BLaER1 treated with 17β-estradiol and CSF1 and Interleukin-3, amounts not matched to agents 10 nM and 100 nM (cell line): Measurements from ENCODE around the gene BNIP2.
"Not testable (repeated sequence)": the region's sequence is repeated elsewhere in the genome, so short reads cannot be mapped to it uniquely, and the experiment has no call there.

Experiments used
- H3K27ac ChIP-seq, 11 experiments: shearing (Covaris generic); formaldehyde crosslinking; 2 replicates each; pipeline ENCODE4 v1.8.1; 2022
- H3K27me3 ChIP-seq, 11 experiments: shearing (Covaris generic); formaldehyde crosslinking; 2 replicates each; pipeline ENCODE4 v1.8.1; 2022
- H3K36me3 ChIP-seq, 11 experiments: shearing (Covaris generic); formaldehyde crosslinking; 2 replicates each; pipeline ENCODE4 v1.8.1; 2022
- H3K4me1 ChIP-seq, 10 experiments: shearing (Covaris generic); formaldehyde crosslinking; 2 replicates each; pipeline ENCODE4 v1.8.1; 2022
- H3K4me2 ChIP-seq, 11 experiments: shearing (Covaris generic); formaldehyde crosslinking; 2 replicates each; pipeline ENCODE4 v1.8.1; 2022
- H3K4me3 ChIP-seq, 10 experiments: shearing (Covaris generic); formaldehyde crosslinking; 2 replicates each; pipeline ENCODE4 v1.8.1; 2022
- H3K9ac ChIP-seq, 11 experiments: shearing (Covaris generic); formaldehyde crosslinking; 2 replicates each; pipeline ENCODE4 v1.8.1; 2022
- H3K9me3 ChIP-seq, 11 experiments: shearing (Covaris generic); formaldehyde crosslinking; replicated peaks in 1 of 11; 2 replicates each; pipeline ENCODE4 v1.8.1; 2022
- H4K20me1 ChIP-seq, 11 experiments: shearing (Covaris generic); formaldehyde crosslinking; 2 replicates each; pipeline ENCODE4 v1.8.1; 2022
- Cebpa-rat ChIP-seq, 11 experiments: shearing (Covaris generic); IDR thresholded peaks; 2 replicates each; pipeline ENCODE4 v1.8.1; 2022

BNIP2 gene

DNA sequence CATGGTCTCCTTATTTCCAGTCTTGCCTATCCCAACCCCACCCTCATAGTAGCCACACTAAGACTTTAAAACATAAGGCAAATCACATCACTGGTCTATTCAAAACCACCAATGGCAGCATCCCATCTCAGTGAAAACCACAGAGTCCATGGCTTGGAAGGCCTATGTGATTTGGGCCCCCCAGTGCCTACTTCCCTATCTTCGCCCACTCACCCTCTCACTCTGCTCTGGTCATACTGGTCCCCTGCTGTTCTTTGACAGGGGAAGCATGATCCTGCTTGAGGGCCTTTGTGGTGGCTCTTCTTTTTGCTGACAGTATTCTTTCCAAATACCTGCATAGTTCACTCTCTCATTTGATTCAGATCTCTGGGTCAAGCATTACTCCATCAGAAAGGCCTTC is 35.1 kb downstream of the BNIP2 start:
- peaks cover 18 to 38% (median 28%) of the 10 kb centered on the region in 10 experiments for H3K4me1 ChIP-seq

DNA sequence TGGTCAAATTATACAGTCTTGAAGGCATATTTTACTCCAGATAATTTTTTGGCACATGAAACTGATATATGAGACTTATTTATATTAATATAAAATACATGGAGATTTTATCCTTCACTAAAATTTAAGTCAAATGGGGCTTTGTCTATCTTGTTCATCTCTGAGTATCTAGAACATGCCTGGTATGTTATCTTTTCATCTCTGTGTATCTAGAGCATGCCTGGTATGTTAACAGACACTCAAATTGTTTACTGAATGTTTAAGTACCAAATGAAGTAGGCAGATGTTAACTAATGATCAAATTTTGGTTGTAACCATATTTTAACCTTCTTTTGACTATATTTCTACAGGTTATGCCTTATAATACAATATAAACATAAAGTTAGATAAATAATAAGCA is 39.5 kb downstream of the BNIP2 start:
- Histone ChIP-seq H3K4me2 (no peak overlapping the region), H3K4me3 (no peak overlapping the region), H3K4me1 (peaks cover 0 to 13% (median 5%) of the 10 kb centered on the region in 10 experiments; a peak in 11 of 20 replicates), H3K27me3 (no peaks in the 10 kb centered on the region), H3K9me3 (peaks cover 0 to 26% (median 18%) of the 10 kb centered on the region in 11 experiments; a peak in 17 of 22 replicates), H3K36me3 (peaks cover 80 to 100% (median 96%) of the 10 kb centered on the region in 11 experiments), H3K9ac (no peak overlapping the region), H4K20me1 (peaks cover 16 to 49% (median 33%) of the 10 kb centered on the region in 11 experiments; a peak in 16 of 22 replicates), H3K27ac (no peak overlapping the region)
- TF ChIP-seq Cebpa-rat (IDR thresholded peaks at IDR 0.05) = no peak

More for the DNA sequence above, 35.1 kb downstream of the BNIP2 start:
- H3K4me2 ChIP-seq = peak overlapping the region in 4 of 11 experiments; percentile 25 to 92 (median 87); a peak in 7 of 22 replicates
- no peak for TF ChIP-seq Cebpa-rat (IDR thresholded peaks at IDR 0.05)
- H3K27me3 ChIP-seq = no peaks in the 10 kb centered on the region
- no peak overlapping the region for H3K4me3 ChIP-seq
- H3K9ac ChIP-seq = no peak overlapping the region
- H3K9me3 ChIP-seq = peaks cover 0 to 26% (median 18%) of the 10 kb centered on the region in 11 experiments; a peak in 17 of 22 replicates
- peaks cover 22 to 54% (median 42%) of the 10 kb centered on the region in 11 experiments; a peak in 16 of 22 replicates for H4K20me1 ChIP-seq
- no peak overlapping the region for H3K27ac ChIP-seq
- H3K36me3 ChIP-seq = peaks cover 49 to 83% (median 72%) of the 10 kb centered on the region in 11 experiments

DNA sequence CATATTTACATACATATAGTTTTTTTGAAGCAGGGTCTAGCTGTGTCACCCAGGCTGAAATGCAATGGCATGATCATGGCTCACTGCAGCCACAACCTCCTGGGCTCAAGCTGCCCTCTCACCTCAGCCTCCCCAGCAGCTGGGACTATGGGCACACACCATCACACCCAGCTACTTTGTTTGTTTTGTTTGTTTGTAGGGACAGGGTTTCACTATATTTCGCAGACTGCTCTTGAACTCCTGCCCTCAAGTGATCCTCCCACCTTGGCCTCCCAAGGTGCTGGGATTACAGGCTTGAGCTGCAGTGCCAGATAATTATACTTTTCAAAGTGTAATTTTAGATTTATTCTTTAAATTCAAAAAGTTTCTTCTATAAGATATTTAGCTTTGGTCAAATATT is 42.0 kb downstream of the BNIP2 start:
- Histone ChIP-seq H3K27me3 (no peaks in the 10 kb centered on the region), H3K4me1 (no peaks in the 10 kb centered on the region), H3K36me3 (peaks cover 85 to 100% (median 92%) of the 10 kb centered on the region in 11 experiments), H3K9me3 (peaks cover 0 to 6% (median 3%) of the 10 kb centered on the region in 11 experiments; a peak in 10 of 22 replicates), H4K20me1 (peaks cover 3 to 34% (median 22%) of the 10 kb centered on the region in 11 experiments; a peak in 14 of 22 replicates), H3K4me2 (no peak overlapping the region), H3K27ac (no peak overlapping the region), H3K9ac (no peak overlapping the region), H3K4me3 (no peak overlapping the region)
- no peak for TF ChIP-seq Cebpa-rat (IDR thresholded peaks at IDR 0.05)

DNA sequence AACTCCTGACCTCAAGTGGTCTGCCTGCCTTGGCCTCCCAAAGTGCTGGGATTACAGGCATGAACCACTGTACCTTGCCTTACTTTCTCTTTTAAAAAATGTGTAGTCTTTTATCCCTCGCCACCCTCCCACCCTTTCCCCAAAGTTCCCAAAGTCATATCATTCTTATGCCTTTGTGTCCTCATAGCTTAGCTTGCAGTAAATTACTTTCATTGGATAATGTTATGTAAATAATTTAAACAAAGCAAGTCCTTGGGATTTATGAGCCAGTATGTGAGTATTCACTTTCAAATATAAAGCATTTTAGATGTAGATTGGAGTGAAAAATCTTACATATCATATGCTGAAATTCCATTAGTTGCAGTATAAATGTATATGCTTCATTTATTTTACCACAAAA is 42.8 kb downstream of the BNIP2 start:
- H4K20me1 ChIP-seq = peaks cover 3 to 34% (median 22%) of the 10 kb centered on the region in 11 experiments; a peak in 14 of 22 replicates
- no peaks in the 10 kb centered on the region for H3K27me3 ChIP-seq
- no peak overlapping the region for H3K4me2 ChIP-seq
- no peaks in the 10 kb centered on the region for H3K9me3 ChIP-seq
- no peak for TF ChIP-seq Cebpa-rat (IDR thresholded peaks at IDR 0.05)
- peaks cover 85 to 100% (median 92%) of the 10 kb centered on the region in 11 experiments for H3K36me3 ChIP-seq
- no peak overlapping the region for H3K27ac ChIP-seq
- no peaks in the 10 kb centered on the region for H3K4me1 ChIP-seq
- no peak overlapping the region for H3K4me3 ChIP-seq
- H3K9ac ChIP-seq = no peak overlapping the region

DNA sequence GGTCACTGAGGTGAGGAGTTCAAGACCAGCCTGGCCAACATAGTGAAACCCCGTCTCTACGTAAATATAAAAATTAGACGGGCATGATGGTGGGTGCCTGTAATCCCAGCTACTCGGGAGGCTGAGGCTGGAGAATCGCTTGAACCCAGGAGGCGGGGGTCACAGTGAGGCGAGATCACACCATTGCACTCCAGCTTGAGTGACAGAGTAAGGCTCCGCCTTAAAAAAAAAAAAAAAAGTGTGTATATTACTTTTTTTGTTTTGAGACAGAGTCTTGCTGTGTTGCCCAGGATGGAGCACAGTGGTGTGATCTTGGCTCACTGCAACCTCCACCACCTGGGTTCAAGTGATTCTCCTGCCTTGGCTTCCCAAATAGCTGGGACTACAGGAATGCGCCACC is 43.3 kb downstream of the BNIP2 start:
- H3K36me3 ChIP-seq = peaks cover 84 to 100% (median 92%) of the 10 kb centered on the region in 11 experiments
- peaks cover 0 to 33% (median 22%) of the 10 kb centered on the region in 11 experiments; a peak in 14 of 22 replicates for H4K20me1 ChIP-seq
- H3K27me3 ChIP-seq, H3K27ac ChIP-seq, H3K9ac ChIP-seq, H3K4me2 ChIP-seq, H3K9me3 ChIP-seq, H3K4me1 ChIP-seq, H3K4me3 ChIP-seq: not testable (repeated sequence)

DNA sequence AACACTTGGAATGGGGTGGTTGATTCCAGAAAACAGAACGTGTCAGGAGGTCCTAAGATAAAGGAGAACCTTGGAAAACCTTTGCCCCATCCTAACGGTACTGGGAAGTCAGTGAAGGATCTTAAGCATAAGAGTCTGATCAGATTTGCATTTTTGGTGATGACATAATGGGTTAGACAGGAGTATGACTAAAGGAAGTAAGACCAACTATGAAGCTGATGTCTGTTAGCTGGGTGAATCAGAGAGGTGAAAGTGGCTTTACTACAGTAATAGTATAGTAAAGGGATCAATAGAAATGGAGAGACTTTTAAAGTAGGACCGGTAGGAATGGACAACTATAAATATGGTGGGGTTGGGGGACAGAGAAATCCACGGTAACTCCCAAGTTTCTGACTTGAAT is 44.4 kb downstream of the BNIP2 start:
- H3K9ac ChIP-seq = no peak overlapping the region
- TF ChIP-seq Cebpa-rat (IDR thresholded peaks at IDR 0.05) = no peak
- H3K36me3 ChIP-seq = peaks cover 82 to 100% (median 92%) of the 10 kb centered on the region in 11 experiments
- no peaks in the 10 kb centered on the region for H3K9me3 ChIP-seq
- no peaks in the 10 kb centered on the region for H3K4me1 ChIP-seq
- peaks cover 0 to 31% (median 22%) of the 10 kb centered on the region in 11 experiments; a peak in 12 of 22 replicates for H4K20me1 ChIP-seq
- no peak overlapping the region for H3K4me3 ChIP-seq
- H3K27me3 ChIP-seq = no peaks in the 10 kb centered on the region
- no peak overlapping the region for H3K27ac ChIP-seq
- no peak overlapping the region for H3K4me2 ChIP-seq

DNA sequence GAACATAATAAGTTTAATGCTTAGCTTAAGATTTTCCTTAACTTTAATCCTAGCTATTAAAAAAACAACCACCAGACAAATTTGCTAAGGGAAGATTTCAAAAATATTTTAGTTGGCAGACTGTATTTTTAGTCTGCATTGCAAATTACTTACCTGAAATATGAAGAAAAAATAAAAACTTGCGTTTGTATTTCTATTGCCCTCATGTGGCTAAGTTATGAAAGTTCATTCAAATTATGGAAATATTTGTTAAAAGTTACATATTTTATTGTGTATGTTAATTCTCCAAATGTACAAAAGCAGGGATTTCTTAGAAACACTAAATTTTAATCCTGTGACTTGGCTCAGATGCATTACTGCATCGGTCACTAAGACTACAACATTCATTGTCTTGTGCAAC is 46.8 kb downstream of the BNIP2 start:
- TF ChIP-seq Cebpa-rat (IDR thresholded peaks at IDR 0.05) = no peak
- H3K4me1 ChIP-seq = no peaks in the 10 kb centered on the region
- peaks cover 75 to 100% (median 92%) of the 10 kb centered on the region in 11 experiments for H3K36me3 ChIP-seq

DNA sequence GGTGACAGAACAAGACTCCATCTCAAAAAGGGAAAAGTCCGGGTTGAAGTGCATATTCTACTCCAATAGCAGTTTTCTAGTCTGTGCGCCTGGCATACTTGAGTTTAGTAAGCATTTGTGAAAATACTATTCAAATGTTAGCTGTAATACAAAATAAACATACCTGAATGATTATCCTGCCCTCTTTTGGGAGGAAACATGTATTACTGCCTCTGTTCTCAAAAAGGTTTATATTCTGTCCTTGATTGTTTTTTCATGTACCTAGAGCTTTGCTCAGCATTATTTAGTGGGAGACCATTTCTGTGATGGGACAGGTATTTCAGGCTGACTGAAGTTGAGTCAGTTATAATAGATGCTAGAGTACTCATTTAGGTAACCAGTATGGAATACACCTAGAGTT is 51.6 kb downstream of the BNIP2 start:
- H3K9ac ChIP-seq, H3K27ac ChIP-seq, H4K20me1 ChIP-seq, H3K27me3 ChIP-seq, H3K9me3 ChIP-seq, H3K4me3 ChIP-seq, H3K4me2 ChIP-seq, H3K4me1 ChIP-seq: not testable (repeated sequence)
- H3K36me3 ChIP-seq = peaks cover 42 to 75% (median 64%) of the 10 kb centered on the region in 11 experiments

More for the DNA sequence above, 46.8 kb downstream of the BNIP2 start:
- Histone ChIP-seq H4K20me1 (peaks cover 0 to 31% (median 17%) of the 10 kb centered on the region in 11 experiments; a peak in 12 of 22 replicates), H3K4me3 (no peak overlapping the region), H3K9me3 (no peaks in the 10 kb centered on the region), H3K9ac (no peak overlapping the region), H3K27ac (no peak overlapping the region), H3K4me2 (no peak overlapping the region), H3K27me3 (no peaks in the 10 kb centered on the region)

DNA sequence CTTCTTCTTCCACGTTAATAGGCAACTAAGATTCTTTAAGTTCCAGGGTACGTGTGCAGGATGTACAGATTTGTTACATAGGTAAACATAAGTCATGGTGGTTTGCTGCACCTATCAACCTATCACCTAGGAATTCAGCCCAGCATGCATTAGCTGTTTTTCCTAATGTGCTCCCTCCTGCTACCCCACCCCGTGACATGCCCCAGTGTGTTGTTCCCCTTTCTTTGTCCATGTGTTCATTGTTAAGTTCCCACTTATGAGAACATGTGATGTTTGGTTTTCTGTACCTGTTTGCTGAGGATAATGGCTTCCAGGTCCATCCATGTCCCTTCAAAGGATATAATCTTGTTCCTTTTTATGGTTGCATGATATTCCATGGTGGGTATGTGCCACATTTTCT is 52.9 kb downstream of the BNIP2 start:
- Histone ChIP-seq H3K9me3 (no peaks in the 10 kb centered on the region), H3K4me3 (no peak overlapping the region), H3K36me3 (peaks cover 30 to 63% (median 53%) of the 10 kb centered on the region in 11 experiments), H3K27me3 (no peaks in the 10 kb centered on the region), H3K4me1 (peaks cover 0 to under 1% (median 0%) of the 10 kb centered on the region in 10 experiments; a peak in 2 of 20 replicates), H3K27ac (no peak overlapping the region), H3K9ac (no peak overlapping the region), H3K4me2 (no peak overlapping the region), H4K20me1 (peaks cover 0 to under 1% (median 0%) of the 10 kb centered on the region in 11 experiments; a peak in 1 of 22 replicates)
- no peak for TF ChIP-seq Cebpa-rat (IDR thresholded peaks at IDR 0.05)

DNA sequence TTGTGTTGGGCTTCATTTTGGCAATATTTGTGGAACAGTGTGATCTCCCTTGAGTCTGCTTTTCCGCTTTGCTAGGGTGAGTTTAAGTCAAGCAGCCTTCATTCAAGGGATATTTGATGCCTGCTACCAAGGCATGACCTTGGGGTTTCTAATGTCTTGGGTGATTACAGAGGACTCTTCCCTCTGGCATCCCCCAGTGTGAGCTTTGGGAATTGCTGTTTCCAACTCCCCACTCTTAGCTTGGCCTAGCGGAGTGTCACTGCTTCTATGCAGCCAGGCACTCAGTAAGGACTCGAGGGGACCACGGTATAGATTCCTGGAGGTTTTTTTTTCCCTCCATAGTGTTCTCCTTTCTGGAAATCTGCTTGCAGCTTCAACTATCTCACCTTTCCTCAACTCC is 56.4 kb downstream of the BNIP2 start:
- H3K9ac ChIP-seq = no peak overlapping the region
- peaks cover under 1 to 28% (median 19%) of the 10 kb centered on the region in 11 experiments; a peak in 21 of 22 replicates for H3K36me3 ChIP-seq
- no peaks in the 10 kb centered on the region for H3K9me3 ChIP-seq

More for the DNA sequence above, 56.4 kb downstream of the BNIP2 start:
- Histone ChIP-seq H3K27me3 (no peaks in the 10 kb centered on the region), H3K4me2 (no peak overlapping the region), H3K4me1 (peaks cover 0 to 15% (median 4%) of the 10 kb centered on the region in 10 experiments; a peak in 9 of 20 replicates), H4K20me1 (no peaks in the 10 kb centered on the region), H3K27ac (no peak overlapping the region), H3K4me3 (no peak overlapping the region)
- TF ChIP-seq Cebpa-rat (IDR thresholded peaks at IDR 0.05) = no peak
